H1 (cell line): ENCODE results near the gene MAGI2. TPM values are rescaled to one million over a fixed set of nuclear protein-coding genes. Genes with fewer than 3 reads are reported as not detected.

Experiments
- CTCF ChIA-PET: fragments of 300-600 bp; sonication (Branson Sonifier 250); formaldehyde crosslinking; loops from one replicate; lab custom pipeline; 2021; ENCODE audit not compliant: partially characterized antibody; lab: Charles Lee
- POLR2A ChIA-PET: fragments of 300-600 bp; sonication (Branson Sonifier 250); formaldehyde crosslinking; loops from one replicate; lab custom pipeline; 2021; ENCODE audit warnings: inconsistent platforms; ENCODE audit not compliant: partially characterized antibody; lab: Charles Lee
- DNase-seq, 2 experiments: peaks; one replicate each; pipeline versions ENCODE4 v3.0.0 to v3.0.0-alpha.2; 2010 to 2022; ENCODE audit warnings: low spot score in 2 of 2, low read depth in 1 of 2, mixed read lengths in 1 of 2
- FAIRE-seq: peaks from 2 replicates; lab custom pipeline; 2011; peaks lifted over from hg19 to GRCh38; lab: Jason Lieb, UNC
- H2AFZ ChIP-seq: 2 replicates; pipeline ENCODE4 v1.8.1; 2012; ENCODE audit warnings: low read length, inconsistent platforms
- H2AK5ac ChIP-seq: 2 replicates; pipeline ENCODE4 v1.6.1; 2013; ENCODE audit warnings: low read depth, low read length
- H2BK120ac ChIP-seq: replicated peaks from 2 replicates; pipeline ENCODE3; 2013; ENCODE audit warnings: low read depth, low read length, inconsistent platforms
- H2BK12ac ChIP-seq: 2 replicates; pipeline ENCODE4 v1.6.1; 2013; ENCODE audit warnings: low read depth, low read length
- H2BK15ac ChIP-seq: 2 replicates; pipeline ENCODE4 v1.6.1; 2013; ENCODE audit warnings: low read length
- H2BK20ac ChIP-seq: 2 replicates; pipeline ENCODE4 v1.6.1; 2013; ENCODE audit warnings: low read length
- H2BK5ac ChIP-seq: 2 replicates; pipeline ENCODE4 v1.6.1; 2013; ENCODE audit warnings: low read depth, low read length
- H3K14ac ChIP-seq: 2 replicates; pipeline ENCODE4 v1.6.1; 2013; ENCODE audit warnings: inconsistent platforms; ENCODE audit not compliant: insufficient read length
- H3K18ac ChIP-seq: 2 replicates; pipeline ENCODE4 v1.6.1; 2013; ENCODE audit warnings: low read length; ENCODE audit errors: extremely low read depth
- H3K23ac ChIP-seq: 2 replicates; pipeline ENCODE4 v1.6.1; 2013; ENCODE audit warnings: inconsistent platforms; ENCODE audit not compliant: insufficient read length
- H3K23me2 ChIP-seq: 2 replicates; pipeline ENCODE4 v1.6.1; 2013; ENCODE audit warnings: low read depth, low read length
- H3K27ac ChIP-seq: 2 replicates; pipeline ENCODE4 v1.6.1; 2011; ENCODE audit warnings: low read depth, low read length, inconsistent platforms
- H3K27me3 ChIP-seq, 4 experiments: replicated peaks in 1 of 4; 1 replicate in 1 of 4; 2 replicates in 3 of 4; pipeline versions ENCODE4 v1.6.1 to v1.8.1; 2011 to 2013; ENCODE audit warnings: low read length in 3 of 4, mild to moderate bottlenecking in 3 of 4, inconsistent platforms in 2 of 4, mixed read lengths in 2 of 4, moderate library complexity in 1 of 4; ENCODE audit not compliant: control insufficient read depth in 3 of 4, insufficient read depth in 3 of 4; ENCODE audit errors: extremely low read depth in 1 of 4
- H3K36me3 ChIP-seq, 4 experiments: 2 replicates each; pipeline versions ENCODE4 v1.6.1 to v1.8.1; 2011 to 2013; ENCODE audit warnings: mild to moderate bottlenecking in 4 of 4, low read length in 3 of 4, moderate library complexity in 2 of 4, control low read depth in 1 of 4, inconsistent platforms in 1 of 4; ENCODE audit not compliant: insufficient read depth in 4 of 4, control insufficient read depth in 2 of 4
- H3K4ac ChIP-seq: replicated peaks from 2 replicates; pipeline ENCODE3; 2013; ENCODE audit warnings: low read length, low read depth, mixed read lengths, inconsistent platforms; ENCODE audit not compliant: insufficient read length
- H3K4me1 ChIP-seq, 4 experiments: replicated peaks in 1 of 4; 1 replicate in 1 of 4; 2 replicates in 3 of 4; pipeline versions ENCODE4 v1.6.1 to v1.8.1; 2011 to 2013; ENCODE audit warnings: low read length in 3 of 4, inconsistent platforms in 2 of 4, mixed read lengths in 1 of 4; ENCODE audit not compliant: insufficient read depth in 4 of 4, control insufficient read depth in 3 of 4
- H3K4me2 ChIP-seq, 2 experiments: 2 replicates each; pipeline versions ENCODE4 v1.6.1 to v1.8.1; 2011 to 2013; ENCODE audit warnings: low read depth in 2 of 2, low read length in 2 of 2, control low read depth in 1 of 2, inconsistent platforms in 1 of 2, mild to moderate bottlenecking in 1 of 2; ENCODE audit not compliant: insufficient read depth in 1 of 2
- H3K4me3 ChIP-seq, 4 experiments: fragments of 200-600, 300-600 bp in 1 of 4; sonication (generic), shearing (Covaris generic), sonication (Bioruptor Twin) in 1 of 4; 2 replicates each; pipeline versions ENCODE4 v1.5.1 to v1.8.1; 2011 to 2016; ENCODE audit warnings: low read length in 4 of 4, low read depth in 3 of 4, control low read depth in 2 of 4, inconsistent platforms in 2 of 4, mild to moderate bottlenecking in 2 of 4, mixed read lengths in 1 of 4, moderate library complexity in 1 of 4; ENCODE audit not compliant: insufficient read depth in 2 of 4; ENCODE audit errors: extremely low read depth in 1 of 4
- H3K56ac ChIP-seq: replicated peaks from 2 replicates; pipeline ENCODE3; 2013; ENCODE audit warnings: low read depth, mild to moderate bottlenecking, mixed read lengths, low read length, inconsistent platforms; ENCODE audit not compliant: insufficient read length
- H3K79me1 ChIP-seq: 2 replicates; pipeline ENCODE4 v1.6.1; 2013; ENCODE audit warnings: low read depth, low read length, control low read depth
- H3K79me2 ChIP-seq, 2 experiments: 2 replicates each; pipeline versions ENCODE4 v1.6.1 to v1.8.1; 2012 to 2013; ENCODE audit warnings: low read length in 2 of 2, mild to moderate bottlenecking in 2 of 2, inconsistent platforms in 1 of 2; ENCODE audit not compliant: insufficient read depth in 2 of 2, control insufficient read depth in 1 of 2
- H3K9ac ChIP-seq, 4 experiments: replicated peaks in 1 of 4; 1 replicate in 1 of 4; 2 replicates in 3 of 4; pipeline versions ENCODE4 v1.6.1 to v1.8.1; 2011 to 2013; ENCODE audit warnings: low read depth in 3 of 4, low read length in 3 of 4, control low read depth in 2 of 4, mild to moderate bottlenecking in 2 of 4, moderate library complexity in 2 of 4, inconsistent platforms in 1 of 4; ENCODE audit errors: extremely low read depth in 1 of 4
- H3K9me3 ChIP-seq, 2 experiments: 2 replicates each; pipeline versions ENCODE4 v1.6.1 to v1.8.1; 2012 to 2013; ENCODE audit warnings: mild to moderate bottlenecking in 2 of 2, moderate library complexity in 2 of 2, control low read depth in 1 of 2, inconsistent platforms in 1 of 2, low read depth in 1 of 2, low read length in 1 of 2, mixed read lengths in 1 of 2; ENCODE audit not compliant: insufficient read depth in 2 of 2
- H4K20me1 ChIP-seq, 2 experiments: replicated peaks in 1 of 2; 2 replicates each; pipeline versions ENCODE3 to v1.8.1; 2011 to 2013; ENCODE audit warnings: inconsistent platforms in 2 of 2, low read length in 2 of 2, mild to moderate bottlenecking in 1 of 2; ENCODE audit not compliant: insufficient read depth in 2 of 2, control insufficient read depth in 1 of 2
- H4K5ac ChIP-seq: 2 replicates; pipeline ENCODE4 v1.6.1; 2013; ENCODE audit warnings: low read length, low read depth, mixed read lengths, inconsistent platforms; ENCODE audit not compliant: insufficient read length
- H4K8ac ChIP-seq: 2 replicates; pipeline ENCODE4 v1.8.0; 2013; ENCODE audit warnings: mild to moderate bottlenecking, moderate library complexity, low read length, inconsistent platforms; ENCODE audit not compliant: insufficient read depth; ENCODE audit errors: extremely low read depth
- H4K91ac ChIP-seq: replicated peaks from 2 replicates; pipeline ENCODE3; 2013; ENCODE audit warnings: low read length, mixed read lengths, inconsistent platforms; ENCODE audit not compliant: insufficient read length
- BCL11A ChIP-seq, 2 experiments: IDR thresholded peaks; one replicate each; pipeline ENCODE4 v1.6.1; 2011; ENCODE audit warnings: low read depth in 2 of 2, low read length in 2 of 2, mild to moderate bottlenecking in 2 of 2
- BRCA1 ChIP-seq: IDR thresholded peaks from 2 replicates; pipeline ENCODE4 v1.6.1; 2012; ENCODE audit warnings: low read depth, low read length, improper control_type of control experiment
- EP300 ChIP-seq, 2 experiments: IDR thresholded peaks; 1 replicate in 1 of 2; 2 replicates in 1 of 2; pipeline ENCODE4 v1.6.1; 2011 to 2012; ENCODE audit warnings: low read depth in 2 of 2, low read length in 2 of 2, mild to moderate bottlenecking in 2 of 2, borderline replicate concordance in 1 of 2, inconsistent platforms in 1 of 2, moderate library complexity in 1 of 2
- HDAC2 ChIP-seq, 2 experiments: fragments of 300-600 bp in 1 of 2; sonication (generic) in 1 of 2; IDR thresholded peaks; 2 replicates each; pipeline ENCODE4 v1.6.1; 2011 to 2012; ENCODE audit warnings: low read depth in 2 of 2, low read length in 2 of 2, mild to moderate bottlenecking in 2 of 2, moderate library complexity in 2 of 2, borderline replicate concordance in 1 of 2, inconsistent platforms in 1 of 2
- HDAC6 ChIP-seq: IDR thresholded peaks from one replicate; pipeline ENCODE4 v1.7.1; 2012; ENCODE audit warnings: low read depth, mild to moderate bottlenecking, inconsistent platforms, low read length, moderate library complexity
- KDM1A ChIP-seq: fragments of 200-600, 300-600 bp; sonication (generic); IDR thresholded peaks from 2 replicates; pipeline ENCODE4 v1.7.1; 2016; ENCODE audit warnings: mild to moderate bottlenecking, low read length, borderline replicate concordance
- PHF8 ChIP-seq: fragments of 200-600 bp; sonication (generic); conservative IDR thresholded peaks from 2 replicates; pipeline ENCODE4 v1.7.1; 2012; ENCODE audit warnings: low read depth, mild to moderate bottlenecking, inconsistent platforms, low read length, moderate library complexity
- POU5F1 ChIP-seq: IDR thresholded peaks from 2 replicates; pipeline ENCODE4 v1.6.1; 2011; ENCODE audit warnings: low read depth, mild to moderate bottlenecking, low read length, moderate library complexity
- SP2 ChIP-seq: IDR thresholded peaks from 2 replicates; pipeline ENCODE4 v1.6.1; 2012; ENCODE audit warnings: mild to moderate bottlenecking, low read length, inconsistent platforms
- WGBS, 2 experiments: shearing (Covaris generic) in 1 of 2; methylation state at CpG; one replicate each; pipeline versions ENCODE4 v1.1.6 to v1.1.7; 2013 to 2015; ENCODE audit warnings: low lambda C conversion rate in 2 of 2, mixed read lengths in 2 of 2, inconsistent platforms in 1 of 2, low coverage in 1 of 2, missing lambda C conversion rate in 1 of 2; ENCODE audit not compliant: insufficient replicate concordance in 2 of 2, insufficient coverage in 1 of 2, insufficient read length in 1 of 2; ENCODE audit errors: extremely low coverage in 1 of 2, missing lambda C conversion rate in 1 of 2; 5-methylcytosine and 5-hydroxymethylcytosine counted together
- polyA plus RNA-seq, 7 experiments: library from polyadenylated mRNA; depleted of rRNA in 3 of 7; stranded (reverse) in 5 of 7; unstranded in 2 of 7; fragments of >200 nt in 5 of 7; fragments of 200-250 nt in 2 of 7; gene quantifications; 1 replicate in 5 of 7; 2 replicates in 1 of 7; 4 replicates in 1 of 7; pipeline versions ENCODE4 v1.2.1 to v1.2.3, GENCODE V29; 2011 to 2013; ENCODE audit warnings: missing spikeins in 2 of 7, mixed read lengths in 2 of 7
- total RNA-seq: library from RNA; stranded (reverse); fragmentation: NEBNext Ultra II Directional; extraction: Animal tissue kit (Norgen Biotek cat#: 25700); gene quantifications from 2 replicates; pipeline ENCODE4 v1.2.1, GENCODE V29; 2021
- TF ChIP-seq, protein P1 (sequence below): IDR thresholded peaks from 2 replicates; pipeline ENCODE4 v1.6.1; 2012; ENCODE audit warnings: inconsistent platforms
- TF ChIP-seq, protein P2 (sequence below): IDR thresholded peaks from 2 replicates; pipeline ENCODE4 v1.6.1; 2012; ENCODE audit warnings: inconsistent platforms

The MAGI2 gene
- total and polyA plus RNA-seq, 2 of the 8 experiments (the other 6 are each of a cell fraction or from before 2014, with no cell fraction given): 6.0 to 27.3 TPM

DNA sequence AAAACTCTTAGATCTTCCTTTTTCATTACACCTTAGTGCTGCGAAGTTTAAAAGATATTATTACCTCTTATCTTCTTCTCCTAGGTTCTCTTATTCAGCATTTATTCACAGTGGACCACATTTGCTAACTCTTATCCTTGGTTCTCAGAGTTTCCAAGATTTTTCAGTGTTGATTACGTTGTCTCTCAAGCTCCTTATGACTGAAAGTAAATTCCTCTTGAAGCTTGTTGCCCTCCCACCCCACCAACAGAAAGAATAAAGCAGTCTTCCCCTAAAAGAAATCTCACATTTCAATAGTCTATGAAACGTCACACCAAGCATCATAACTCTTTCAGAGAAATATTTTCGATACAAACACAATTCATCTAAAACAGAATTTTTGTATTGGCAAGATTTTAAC lies 362.5 kb downstream of the MAGI2 start:
- Histone ChIP-seq H3K4ac (no peak overlapping the region), H3K23me2 (no peaks in the 10 kb centered on the region), H3K14ac (no peak overlapping the region), H3K9me3 (no peaks in the 10 kb centered on the region), H3K56ac (no peak overlapping the region), H3K4me1 (no peaks in the 10 kb centered on the region), H4K8ac (no peak overlapping the region), H3K18ac (no peak overlapping the region), H3K27me3 (no peaks in the 10 kb centered on the region), H2BK5ac (no peak overlapping the region), H3K36me3 (no peaks in the 10 kb centered on the region), H2AFZ (no peak overlapping the region), H3K4me3 (no peak overlapping the region), H3K27ac (no peak overlapping the region), H3K79me1 (no peaks in the 10 kb centered on the region), H3K23ac (no peak overlapping the region), H2BK12ac (no peak overlapping the region), H3K79me2 (no peaks in the 10 kb centered on the region), H3K4me2 (no peak overlapping the region), H2BK120ac (no peak overlapping the region), H4K20me1 (no peaks in the 10 kb centered on the region), H2AK5ac (no peak overlapping the region), H3K9ac (no peak overlapping the region), H4K5ac (no peak overlapping the region), H2BK15ac (no peak overlapping the region), H4K91ac (no peak overlapping the region), H2BK20ac (no peak overlapping the region)
- POLR2A ChIA-PET: no interaction called here
- DNase-seq: no peak
- CTCF ChIA-PET: interaction anchor here (0.6 kb wide), 2 partner anchors 14 to 831 kb away, joined by 3 to 5 read pairs; no protein-coding TSS in a partner anchor
- 77% methylated on average over 4 of the region's 4 CpGs; no CpG with 5 or more reads in 1 of the 2 experiments for WGBS, 2 experiments
- FAIRE-seq: no peak
- no peak for TF ChIP-seq POU5F1
- TF ChIP-seq BRCA1: no peak
- TF ChIP-seq, protein P1, sequence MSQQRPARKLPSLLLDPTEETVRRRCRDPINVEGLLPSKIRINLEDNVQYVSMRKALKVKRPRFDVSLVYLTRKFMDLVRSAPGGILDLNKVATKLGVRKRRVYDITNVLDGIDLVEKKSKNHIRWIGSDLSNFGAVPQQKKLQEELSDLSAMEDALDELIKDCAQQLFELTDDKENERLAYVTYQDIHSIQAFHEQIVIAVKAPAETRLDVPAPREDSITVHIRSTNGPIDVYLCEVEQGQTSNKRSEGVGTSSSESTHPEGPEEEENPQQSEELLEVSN: no peak
- no peak for TF ChIP-seq EP300 (IDR thresholded peaks at IDR 0.05; ENCODE audit: borderline replicate concordance in 1 of 2, low read depth in 2 of 2, low read length in 2 of 2)
- TF ChIP-seq HDAC2 (IDR thresholded peaks at IDR 0.05; ENCODE audit: borderline replicate concordance in 1 of 2, low read depth in 2 of 2, low read length in 2 of 2): no peak
- TF ChIP-seq, protein P2, sequence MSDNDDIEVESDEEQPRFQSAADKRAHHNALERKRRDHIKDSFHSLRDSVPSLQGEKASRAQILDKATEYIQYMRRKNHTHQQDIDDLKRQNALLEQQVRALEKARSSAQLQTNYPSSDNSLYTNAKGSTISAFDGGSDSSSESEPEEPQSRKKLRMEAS: no peak
- no peak for TF ChIP-seq HDAC6
- TF ChIP-seq BCL11A (IDR thresholded peaks at IDR 0.05; ENCODE audit: low read depth in 2 of 2, low read length in 2 of 2): no peak
- no peak for TF ChIP-seq KDM1A
- TF ChIP-seq PHF8: no peak
- no peak for TF ChIP-seq SP2
